Measurements from ENCODE around the gene SEMA4C.

- no peak for TF ChIP-seq CTCF (conservative IDR thresholded peaks at IDR 0.05)
- no peak for TF ChIP-seq ZFX (IDR thresholded peaks at IDR 0.05)
Observed at GRCh38 chr2:96821113-96821675, 48.7 kb downstream of the SEMA4C start.

All from C4-2B (cell line).